GM12878 (cell line): ENCODE results near the gene TREML2.

Source experiments
- BHLHE40 ChIP-seq, 2 experiments: fragments of 450-650 bp in 1 of 2; IDR thresholded peaks; 2 replicates each; pipeline ENCODE4 v1.6.1; 2011 to 2017; ENCODE audit warnings: low read depth in 2 of 2, borderline replicate concordance in 1 of 2, improper control_type of control experiment in 1 of 2, low read length in 1 of 2, mild to moderate bottlenecking in 1 of 2
- CEBPZ ChIP-seq: fragments of 150-350 bp; IDR thresholded peaks from 2 replicates; pipeline ENCODE4 v1.6.1; 2016; ENCODE audit warnings: low read depth, low read length
- CHD2 ChIP-seq: IDR thresholded peaks from 2 replicates; pipeline ENCODE4 v1.6.1; 2011; ENCODE audit warnings: low read depth, low read length, improper control_type of control experiment, borderline replicate concordance
- CTCF ChIP-seq, 3 experiments: IDR thresholded peaks in 2 of 3; conservative IDR thresholded peaks in 1 of 3; 2 replicates each; pipeline ENCODE4 v1.5.1; 2011; ENCODE audit warnings: low read depth in 3 of 3, low read length in 3 of 3, mild to moderate bottlenecking in 3 of 3, control low read depth in 2 of 3, moderate library complexity in 2 of 3, inconsistent platforms in 1 of 3, mixed read lengths in 1 of 3; ENCODE audit not compliant: control insufficient read depth in 2 of 3, insufficient read depth in 1 of 3; ENCODE audit errors: extremely low read depth in 1 of 3
- ELK1 ChIP-seq: IDR thresholded peaks from 2 replicates; pipeline ENCODE4 v1.6.1; 2012; ENCODE audit warnings: low read depth, low read length, improper control_type of control experiment
- MTA3 ChIP-seq: IDR thresholded peaks from 2 replicates; pipeline ENCODE4 v1.6.1; 2012; ENCODE audit warnings: low read length, inconsistent platforms, borderline replicate concordance
- NR2C2 ChIP-seq: IDR thresholded peaks from 2 replicates; pipeline ENCODE4 v1.6.1; 2011; ENCODE audit warnings: borderline replicate concordance, low read depth; ENCODE audit not compliant: control insufficient read depth, insufficient read length
- NRF1 ChIP-seq: conservative IDR thresholded peaks from 2 replicates; pipeline ENCODE4 v1.6.1; 2011; ENCODE audit warnings: mild to moderate bottlenecking, low read depth, low read length, improper control_type of control experiment
- PBX3 ChIP-seq: IDR thresholded peaks from 2 replicates; pipeline ENCODE4 v1.6.1; 2011; ENCODE audit warnings: mild to moderate bottlenecking, low read depth, low read length, moderate library complexity; ENCODE audit not compliant: insufficient replicate concordance
- POLR2A ChIP-seq: IDR thresholded peaks from 2 replicates; pipeline ENCODE4 v1.6.1; 2011; ENCODE audit warnings: low read depth, mild to moderate bottlenecking, low read length
- POLR2AphosphoS5 ChIP-seq: IDR thresholded peaks from 2 replicates; pipeline ENCODE4 v1.6.1; 2011; ENCODE audit warnings: mild to moderate bottlenecking, low read length, inconsistent platforms
- RAD21 ChIP-seq: IDR thresholded peaks from 2 replicates; pipeline ENCODE4 v1.6.1; 2011; ENCODE audit warnings: mild to moderate bottlenecking, low read depth, low read length, moderate library complexity; ENCODE audit not compliant: insufficient read depth
- SIN3A ChIP-seq: IDR thresholded peaks from 2 replicates; pipeline ENCODE4 v1.6.1; 2012; ENCODE audit warnings: low read depth, low read length, improper control_type of control experiment
- USF1 ChIP-seq: IDR thresholded peaks from 2 replicates; pipeline ENCODE4 v1.6.1; 2011; ENCODE audit warnings: borderline replicate concordance, low read depth, mild to moderate bottlenecking, moderate library complexity, mixed read lengths, low read length; ENCODE audit not compliant: insufficient read depth; ENCODE audit errors: extremely low read length

- TF ChIP-seq SIN3A: no peak
- no peak for TF ChIP-seq CTCF (IDR thresholded peaks at IDR 0.05 in 2 of 3, conservative IDR thresholded peaks at IDR 0.05 in 1 of 3; ENCODE audit: control insufficient read depth in 2 of 3, extremely low read depth in 1 of 3, insufficient read depth in 1 of 3, low read depth in 3 of 3, low read length in 3 of 3)
- no peak for TF ChIP-seq NRF1
- no peak for TF ChIP-seq POLR2A
- TF ChIP-seq RAD21: no peak
- no peak for TF ChIP-seq PBX3
- TF ChIP-seq NR2C2: no peak
- no peak for TF ChIP-seq BHLHE40 (IDR thresholded peaks at IDR 0.05; ENCODE audit: borderline replicate concordance in 1 of 2, low read depth in 2 of 2, low read length in 1 of 2)
- no peak for TF ChIP-seq CEBPZ
- TF ChIP-seq CHD2: no peak
- TF ChIP-seq MTA3: no peak
- no peak for TF ChIP-seq USF1
- no peak for TF ChIP-seq POLR2AphosphoS5
- TF ChIP-seq ELK1: no peak
These were observed 47.5 kb downstream of the TREML2 start for GRCh38 chr6:41153451-41153850.
